ENCODE results near the gene NTNG1. TPM values are rescaled to one million over a fixed set of nuclear protein-coding genes. Genes with fewer than 3 reads are reported as not detected.
A peak's percentile ranks its signal among the peaks of the same experiment; 100 is the strongest.

Gene NTNG1
- total and polyA plus RNA-seq, 2 of the 13 experiments (the other 11 are each of a cell fraction or from before 2014, with no cell fraction given), result not detected

DNA sequence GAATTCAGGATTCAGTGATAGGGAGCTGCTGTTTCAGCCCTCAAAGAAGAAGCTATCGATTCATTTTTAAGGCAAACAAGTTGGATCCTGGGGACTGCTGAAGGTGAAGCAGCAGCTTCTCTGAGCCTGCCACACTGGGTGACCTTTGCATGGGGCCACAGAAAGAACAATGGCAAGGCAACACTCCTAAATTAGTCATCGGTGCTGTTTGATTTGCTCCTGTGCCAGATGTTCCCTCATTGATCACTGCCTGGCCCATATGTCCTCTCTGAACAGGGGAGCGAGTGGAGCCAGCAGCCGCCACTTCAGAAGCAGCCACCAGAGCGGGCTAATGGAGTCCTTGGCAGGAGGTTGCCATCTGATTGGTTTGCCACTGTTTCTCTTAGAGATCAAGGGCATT lies 391.5 kb downstream of the NTNG1 start (continued):
- peak; percentile 26; the same call in 1 of the 2 replicates for TF ChIP-seq NCOA2 (CRISPR knock-in tag; IDR thresholded peaks at IDR 0.05)
- TF ChIP-seq, protein P1, sequence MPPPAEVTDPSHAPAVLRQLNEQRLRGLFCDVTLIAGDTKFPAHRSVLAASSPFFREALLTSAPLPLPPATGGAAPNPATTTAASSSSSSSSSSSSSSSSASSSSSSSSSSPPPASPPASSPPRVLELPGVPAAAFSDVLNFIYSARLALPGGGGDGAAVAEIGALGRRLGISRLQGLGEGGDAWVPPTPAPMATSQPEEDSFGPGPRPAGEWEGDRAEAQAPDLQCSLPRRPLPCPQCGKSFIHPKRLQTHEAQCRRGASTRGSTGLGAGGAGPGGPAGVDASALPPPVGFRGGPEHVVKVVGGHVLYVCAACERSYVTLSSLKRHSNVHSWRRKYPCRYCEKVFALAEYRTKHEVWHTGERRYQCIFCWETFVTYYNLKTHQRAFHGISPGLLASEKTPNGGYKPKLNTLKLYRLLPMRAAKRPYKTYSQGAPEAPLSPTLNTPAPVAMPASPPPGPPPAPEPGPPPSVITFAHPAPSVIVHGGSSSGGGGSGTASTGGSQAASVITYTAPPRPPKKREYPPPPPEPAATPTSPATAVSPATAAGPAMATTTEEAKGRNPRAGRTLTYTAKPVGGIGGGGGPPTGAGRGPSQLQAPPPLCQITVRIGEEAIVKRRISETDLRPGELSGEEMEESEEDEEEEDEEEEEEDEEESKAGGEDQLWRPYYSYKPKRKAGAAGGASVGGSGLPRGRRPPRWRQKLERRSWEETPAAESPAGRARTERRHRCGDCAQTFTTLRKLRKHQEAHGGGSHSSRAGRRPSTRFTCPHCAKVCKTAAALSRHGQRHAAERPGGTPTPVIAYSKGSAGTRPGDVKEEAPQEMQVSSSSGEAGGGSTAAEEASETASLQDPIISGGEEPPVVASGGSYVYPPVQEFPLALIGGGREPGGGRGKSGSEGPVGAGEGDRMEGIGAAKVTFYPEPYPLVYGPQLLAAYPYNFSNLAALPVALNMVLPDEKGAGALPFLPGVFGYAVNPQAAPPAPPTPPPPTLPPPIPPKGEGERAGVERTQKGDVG (CRISPR knock-in tag; IDR thresholded peaks at IDR 0.05; ENCODE audit: borderline replicate concordance), result no peak
- no peak for TF ChIP-seq HDAC6 (IDR thresholded peaks at IDR 0.05; ENCODE audit: low read depth, low read length)
- peak; percentile 92 for TF ChIP-seq FOSL2 (CRISPR knock-in tag; IDR thresholded peaks at IDR 0.05)
- TF ChIP-seq ZNF337 (CRISPR knock-in tag; IDR thresholded peaks at IDR 0.05; ENCODE audit: borderline replicate concordance, low read depth), result no peak
- no peak for TF ChIP-seq NAIF1 (CRISPR knock-in tag; IDR thresholded peaks at IDR 0.05; ENCODE audit: borderline replicate concordance)
- TF ChIP-seq ZNF441 (CRISPR knock-in tag; IDR thresholded peaks at IDR 0.05; ENCODE audit: borderline replicate concordance), result no peak
- TF ChIP-seq, protein P2, sequence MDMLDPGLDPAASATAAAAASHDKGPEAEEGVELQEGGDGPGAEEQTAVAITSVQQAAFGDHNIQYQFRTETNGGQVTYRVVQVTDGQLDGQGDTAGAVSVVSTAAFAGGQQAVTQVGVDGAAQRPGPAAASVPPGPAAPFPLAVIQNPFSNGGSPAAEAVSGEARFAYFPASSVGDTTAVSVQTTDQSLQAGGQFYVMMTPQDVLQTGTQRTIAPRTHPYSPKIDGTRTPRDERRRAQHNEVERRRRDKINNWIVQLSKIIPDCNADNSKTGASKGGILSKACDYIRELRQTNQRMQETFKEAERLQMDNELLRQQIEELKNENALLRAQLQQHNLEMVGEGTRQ (IDR thresholded peaks at IDR 0.05; ENCODE audit: low read depth, low read length), result no peak
- TF ChIP-seq, protein P2 (CRISPR knock-in tag; IDR thresholded peaks at IDR 0.05; ENCODE audit: borderline replicate concordance), result no peak
- TF ChIP-seq FOXA3 (CRISPR knock-in tag; IDR thresholded peaks at IDR 0.05), result peak; percentile 47; the same call in 1 of the 2 replicates
- TF ChIP-seq, protein P3, sequence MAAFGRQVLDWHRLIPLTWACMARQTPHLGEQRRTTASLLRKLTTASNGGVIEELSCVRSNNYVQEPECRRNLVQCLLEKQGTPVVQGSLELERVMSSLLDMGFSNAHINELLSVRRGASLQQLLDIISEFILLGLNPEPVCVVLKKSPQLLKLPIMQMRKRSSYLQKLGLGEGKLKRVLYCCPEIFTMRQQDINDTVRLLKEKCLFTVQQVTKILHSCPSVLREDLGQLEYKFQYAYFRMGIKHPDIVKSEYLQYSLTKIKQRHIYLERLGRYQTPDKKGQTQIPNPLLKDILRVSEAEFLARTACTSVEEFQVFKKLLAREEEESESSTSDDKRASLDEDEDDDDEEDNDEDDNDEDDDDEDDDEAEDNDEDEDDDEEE (CRISPR knock-in tag; IDR thresholded peaks at IDR 0.05), result no peak
- TF ChIP-seq FOXK1 (CRISPR knock-in tag; IDR thresholded peaks at IDR 0.05; ENCODE audit: borderline replicate concordance, low read depth), result no peak
- TF ChIP-seq GATAD1 (CRISPR knock-in tag; IDR thresholded peaks at IDR 0.05), result no peak
- 0 out of 2 replicates have a peak, but pooled peaks have one; percentile 17 for TF ChIP-seq PITX1 (CRISPR knock-in tag; IDR thresholded peaks at IDR 0.05)
- TF ChIP-seq, protein P4, sequence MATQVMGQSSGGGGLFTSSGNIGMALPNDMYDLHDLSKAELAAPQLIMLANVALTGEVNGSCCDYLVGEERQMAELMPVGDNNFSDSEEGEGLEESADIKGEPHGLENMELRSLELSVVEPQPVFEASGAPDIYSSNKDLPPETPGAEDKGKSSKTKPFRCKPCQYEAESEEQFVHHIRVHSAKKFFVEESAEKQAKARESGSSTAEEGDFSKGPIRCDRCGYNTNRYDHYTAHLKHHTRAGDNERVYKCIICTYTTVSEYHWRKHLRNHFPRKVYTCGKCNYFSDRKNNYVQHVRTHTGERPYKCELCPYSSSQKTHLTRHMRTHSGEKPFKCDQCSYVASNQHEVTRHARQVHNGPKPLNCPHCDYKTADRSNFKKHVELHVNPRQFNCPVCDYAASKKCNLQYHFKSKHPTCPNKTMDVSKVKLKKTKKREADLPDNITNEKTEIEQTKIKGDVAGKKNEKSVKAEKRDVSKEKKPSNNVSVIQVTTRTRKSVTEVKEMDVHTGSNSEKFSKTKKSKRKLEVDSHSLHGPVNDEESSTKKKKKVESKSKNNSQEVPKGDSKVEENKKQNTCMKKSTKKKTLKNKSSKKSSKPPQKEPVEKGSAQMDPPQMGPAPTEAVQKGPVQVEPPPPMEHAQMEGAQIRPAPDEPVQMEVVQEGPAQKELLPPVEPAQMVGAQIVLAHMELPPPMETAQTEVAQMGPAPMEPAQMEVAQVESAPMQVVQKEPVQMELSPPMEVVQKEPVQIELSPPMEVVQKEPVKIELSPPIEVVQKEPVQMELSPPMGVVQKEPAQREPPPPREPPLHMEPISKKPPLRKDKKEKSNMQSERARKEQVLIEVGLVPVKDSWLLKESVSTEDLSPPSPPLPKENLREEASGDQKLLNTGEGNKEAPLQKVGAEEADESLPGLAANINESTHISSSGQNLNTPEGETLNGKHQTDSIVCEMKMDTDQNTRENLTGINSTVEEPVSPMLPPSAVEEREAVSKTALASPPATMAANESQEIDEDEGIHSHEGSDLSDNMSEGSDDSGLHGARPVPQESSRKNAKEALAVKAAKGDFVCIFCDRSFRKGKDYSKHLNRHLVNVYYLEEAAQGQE (IDR thresholded peaks at IDR 0.05; ENCODE audit: borderline replicate concordance in 1 of 2, low read depth in 1 of 2, low read length in 2 of 2), result no peak
- TF ChIP-seq SALL1 (CRISPR knock-in tag; IDR thresholded peaks at IDR 0.05), result peak; percentile 85
- TF ChIP-seq KLF15 (CRISPR knock-in tag; IDR thresholded peaks at IDR 0.05; ENCODE audit: borderline replicate concordance), result no peak
- no peak for TF ChIP-seq RFX3 (CRISPR knock-in tag; IDR thresholded peaks at IDR 0.05)
- TF ChIP-seq PHF8 (CRISPR knock-in tag; IDR thresholded peaks at IDR 0.05), result no peak
